Measurements from ENCODE around the gene DIS3L2. TPM values are rescaled to one million over a fixed set of nuclear protein-coding genes. Genes with fewer than 3 reads are reported as not detected.

Gene DIS3L2
- total RNA-seq, 1 donor from 2014 or later, result 24.0 TPM

GRCh38 chr2:231984992-231985391, 23.5 kb downstream of the DIS3L2 start:
- Histone ChIP-seq H3K4me3 (ENCODE audit: insufficient read depth, low read depth, low read length) (no peak overlapping the region), H3K9me3 (ENCODE audit: insufficient read depth, low read depth, low read length) (no peaks in the 10 kb centered on the region), H3K4me1 (ENCODE audit: insufficient read depth, low read length) (no peaks in the 10 kb centered on the region), H3K36me3 (ENCODE audit: insufficient read depth, low read length) (no peaks in the 10 kb centered on the region), H3K9ac (ENCODE audit: low read length) (no peak overlapping the region), H3K4me2 (ENCODE audit: low read length) (no peak overlapping the region), H3K27me3 (ENCODE audit: insufficient read depth, low read length) (no peaks in the 10 kb centered on the region), H4K20me1 (ENCODE audit: insufficient read depth, low read length) (peaks cover 47% of the 10 kb centered on the region), H2AFZ (ENCODE audit: low read depth, low read length) (no peak overlapping the region), H3K27ac (ENCODE audit: low read depth, low read length) (no peak overlapping the region), H3K79me2 (ENCODE audit: insufficient read depth, low read length) (peaks cover 62% of the 10 kb centered on the region)
- no peak for DNase-seq (ENCODE audit: low read depth)
- no peak for FAIRE-seq
- Mint-ChIP-seq H3K36me3 (ENCODE audit: low read depth, unreplicated experiment) (peaks cover 1% of the 10 kb centered on the region), H3K9me3 (ENCODE audit: unreplicated experiment) (no peaks in the 10 kb centered on the region), H3K27ac (ENCODE audit: unreplicated experiment) (no peak overlapping the region), H3K4me1 (ENCODE audit: low read depth, unreplicated experiment) (peaks cover 1% of the 10 kb centered on the region), H3K4me3 (ENCODE audit: unreplicated experiment) (no peak overlapping the region), H3K27me3 (ENCODE audit: low read depth, unreplicated experiment) (no peaks in the 10 kb centered on the region)
- no peak for TF ChIP-seq EZH2 (IDR thresholded peaks at IDR 0.05; ENCODE audit: insufficient read depth, low read length)
- no peak for TF ChIP-seq CTCF (IDR thresholded peaks at IDR 0.05; ENCODE audit: insufficient read depth, low read depth, low read length)

- H3K4me3 ChIP-seq (ENCODE audit: insufficient read depth, low read depth, low read length), result no peak overlapping the region
- no peaks in the 10 kb centered on the region for H3K27me3 Mint-ChIP-seq (ENCODE audit: low read depth, unreplicated experiment)
- H3K79me2 ChIP-seq (ENCODE audit: insufficient read depth, low read length), result peaks cover 67% of the 10 kb centered on the region
- FAIRE-seq, result no peak
- no peaks in the 10 kb centered on the region for H3K4me1 ChIP-seq (ENCODE audit: insufficient read depth, low read length)
- H3K4me2 ChIP-seq (ENCODE audit: low read length), result no peak overlapping the region
- H3K9me3 ChIP-seq (ENCODE audit: insufficient read depth, low read depth, low read length), result no peaks in the 10 kb centered on the region
- H4K20me1 ChIP-seq (ENCODE audit: insufficient read depth, low read length), result peaks cover 47% of the 10 kb centered on the region
- H2AFZ ChIP-seq (ENCODE audit: low read depth, low read length), result no peak overlapping the region
- peaks cover 1% of the 10 kb centered on the region for H3K36me3 Mint-ChIP-seq (ENCODE audit: low read depth, unreplicated experiment)
- TF ChIP-seq EZH2 (IDR thresholded peaks at IDR 0.05; ENCODE audit: insufficient read depth, low read length) (no peak), CTCF (IDR thresholded peaks at IDR 0.05; ENCODE audit: insufficient read depth, low read depth, low read length) (no peak)
- H3K36me3 ChIP-seq (ENCODE audit: insufficient read depth, low read length), result no peaks in the 10 kb centered on the region
- H3K9ac ChIP-seq (ENCODE audit: low read length), result no peak overlapping the region
- H3K27me3 ChIP-seq (ENCODE audit: insufficient read depth, low read length), result no peaks in the 10 kb centered on the region
- peaks cover 1% of the 10 kb centered on the region for H3K4me1 Mint-ChIP-seq (ENCODE audit: low read depth, unreplicated experiment)
- no peak for DNase-seq (ENCODE audit: low read depth)
- no peak overlapping the region for H3K27ac Mint-ChIP-seq (ENCODE audit: unreplicated experiment)
- no peak overlapping the region for H3K4me3 Mint-ChIP-seq (ENCODE audit: unreplicated experiment)
- H3K9me3 Mint-ChIP-seq (ENCODE audit: unreplicated experiment), result no peaks in the 10 kb centered on the region
- no peak overlapping the region for H3K27ac ChIP-seq (ENCODE audit: low read depth, low read length)
Observed at GRCh38 chr2:231985823-231986261, 24.3 kb downstream of the DIS3L2 start.

GRCh38 chr2:231987124-231987727, 25.7 kb downstream of the DIS3L2 start:
- H3K4me3 Mint-ChIP-seq (ENCODE audit: unreplicated experiment), result no peak overlapping the region
- Histone ChIP-seq H3K27me3 (ENCODE audit: insufficient read depth, low read length) (no peaks in the 10 kb centered on the region), H3K9me3 (ENCODE audit: insufficient read depth, low read depth, low read length) (no peaks in the 10 kb centered on the region), H3K4me2 (ENCODE audit: low read length) (no peak overlapping the region), H3K79me2 (ENCODE audit: insufficient read depth, low read length) (peaks cover 73% of the 10 kb centered on the region), H3K9ac (ENCODE audit: low read length) (no peak overlapping the region), H4K20me1 (ENCODE audit: insufficient read depth, low read length) (peaks cover 57% of the 10 kb centered on the region), H3K4me1 (ENCODE audit: insufficient read depth, low read length) (peaks cover 7% of the 10 kb centered on the region), H3K4me3 (ENCODE audit: insufficient read depth, low read depth, low read length) (no peak overlapping the region), H3K27ac (ENCODE audit: low read depth, low read length) (no peak overlapping the region), H3K36me3 (ENCODE audit: insufficient read depth, low read length) (no peaks in the 10 kb centered on the region), H2AFZ (ENCODE audit: low read depth, low read length) (no peak overlapping the region)
- peaks cover 1% of the 10 kb centered on the region for H3K36me3 Mint-ChIP-seq (ENCODE audit: low read depth, unreplicated experiment)
- DNase-seq (ENCODE audit: low read depth) (peak; percentile 57), FAIRE-seq (no peak)
- no peaks in the 10 kb centered on the region for H3K9me3 Mint-ChIP-seq (ENCODE audit: unreplicated experiment)
- H3K4me1 Mint-ChIP-seq (ENCODE audit: low read depth, unreplicated experiment), result peaks cover 11% of the 10 kb centered on the region
- H3K27me3 Mint-ChIP-seq (ENCODE audit: low read depth, unreplicated experiment), result no peaks in the 10 kb centered on the region
- H3K27ac Mint-ChIP-seq (ENCODE audit: unreplicated experiment), result no peak overlapping the region
- TF ChIP-seq CTCF (IDR thresholded peaks at IDR 0.05; ENCODE audit: insufficient read depth, low read depth, low read length), result no peak
- no peak for TF ChIP-seq EZH2 (IDR thresholded peaks at IDR 0.05; ENCODE audit: insufficient read depth, low read length)
